Measurements from ENCODE around the gene PHF13. TPM values are rescaled to one million over a fixed set of nuclear protein-coding genes. Genes with fewer than 3 reads are reported as not detected.

The PHF13 gene
- polyA plus RNA-seq, 2 of the 4 experiments (the other 2 are of a cell fraction), result 4.3 to 10.4 TPM

DNA sequence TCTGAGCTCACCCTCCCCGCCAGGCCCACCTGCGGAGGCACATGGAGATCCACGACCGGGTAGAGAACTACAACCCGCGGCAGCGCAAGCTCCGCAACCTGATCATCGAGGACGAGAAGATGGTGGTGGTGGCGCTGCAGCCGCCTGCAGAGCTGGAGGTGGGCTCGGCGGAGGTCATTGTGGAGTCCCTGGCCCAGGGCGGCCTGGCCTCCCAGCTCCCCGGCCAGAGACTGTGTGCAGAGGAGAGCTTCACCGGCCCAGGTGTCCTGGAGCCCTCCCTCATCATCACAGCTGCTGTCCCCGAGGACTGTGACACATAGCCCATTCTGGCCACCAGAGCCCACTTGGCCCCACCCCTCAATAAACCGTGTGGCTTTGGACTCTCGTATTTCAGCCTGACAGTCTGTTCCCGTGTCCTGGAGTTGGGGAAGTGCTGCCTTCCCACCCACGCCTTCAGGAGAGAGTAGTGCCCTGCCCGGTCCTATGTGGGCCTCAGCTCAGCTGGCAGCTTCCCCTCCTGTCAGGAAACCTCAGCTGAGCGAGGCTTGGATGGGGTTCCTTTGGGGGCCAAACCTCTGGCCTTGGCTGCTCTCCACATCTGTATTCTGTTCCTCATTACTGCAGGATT lies 24.5 kb upstream of the PHF13 start:
- 92% methylated on average over 13 of the region's 24 CpGs for WGBS (ENCODE audit: missing lambda C conversion rate)
- no peak overlapping the region for H3K4me2 ChIP-seq
- no peak overlapping the region for H3K27ac ChIP-seq
- H3K4me3 ChIP-seq, result no peak overlapping the region
- CTCF ChIA-PET, result interaction anchor here (0.6 to 2.8 kb wide), 5 partner anchors 11 to 109 kb away, joined by 3 to 8 read pairs (median 3); partner anchors contain the start of genes NOL9 and TAS1R1
- H3K9me3 ChIP-seq, result no peaks in the 10 kb centered on the region
- ATAC-seq (no peak), DNase-seq (ENCODE audit: low read depth in 1 of 2, low spot score in 1 of 2) (no peak), FAIRE-seq (no peak)
- no peaks in the 10 kb centered on the region for H3K4me1 ChIP-seq
- TF ChIP-seq GATA3 (IDR thresholded peaks at IDR 0.05; ENCODE audit: borderline replicate concordance), result no peak
- no peak for TF ChIP-seq USF2 (IDR thresholded peaks at IDR 0.05)
- TF ChIP-seq KDM1A (IDR thresholded peaks at IDR 0.05; ENCODE audit: low read depth), result no peak
- no peak for TF ChIP-seq HOXA7 (CRISPR knock-in tag; IDR thresholded peaks at IDR 0.05)
- TF ChIP-seq E2F6 (IDR thresholded peaks at IDR 0.05; ENCODE audit: borderline replicate concordance, low read depth), result no peak
- TF ChIP-seq, protein P1, sequence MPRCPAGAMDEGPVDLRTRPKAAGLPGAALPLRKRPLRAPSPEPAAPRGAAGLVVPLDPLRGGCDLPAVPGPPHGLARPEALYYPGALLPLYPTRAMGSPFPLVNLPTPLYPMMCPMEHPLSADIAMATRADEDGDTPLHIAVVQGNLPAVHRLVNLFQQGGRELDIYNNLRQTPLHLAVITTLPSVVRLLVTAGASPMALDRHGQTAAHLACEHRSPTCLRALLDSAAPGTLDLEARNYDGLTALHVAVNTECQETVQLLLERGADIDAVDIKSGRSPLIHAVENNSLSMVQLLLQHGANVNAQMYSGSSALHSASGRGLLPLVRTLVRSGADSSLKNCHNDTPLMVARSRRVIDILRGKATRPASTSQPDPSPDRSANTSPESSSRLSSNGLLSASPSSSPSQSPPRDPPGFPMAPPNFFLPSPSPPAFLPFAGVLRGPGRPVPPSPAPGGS (IDR thresholded peaks at IDR 0.05), result no peak
- TF ChIP-seq EHMT2 (IDR thresholded peaks at IDR 0.05; ENCODE audit: low read depth), result no peak
- TF ChIP-seq SREBF2 (IDR thresholded peaks at IDR 0.05), result no peak
- no peak for TF ChIP-seq ZSCAN20 (CRISPR knock-in tag; IDR thresholded peaks at IDR 0.05)
- no peak for TF ChIP-seq MAFK (IDR thresholded peaks at IDR 0.05; ENCODE audit: partially characterized antibody)
- TF ChIP-seq SMC3 (IDR thresholded peaks at IDR 0.05), result no peak
- TF ChIP-seq RFX5 (IDR thresholded peaks at IDR 0.05), result no peak
- POLR2A ChIA-PET, result interaction anchor here (1.6 kb wide), 1 partner anchor 9 kb away, joined by 5 read pairs; the partner anchor contains the start of gene ZBTB48

DNA sequence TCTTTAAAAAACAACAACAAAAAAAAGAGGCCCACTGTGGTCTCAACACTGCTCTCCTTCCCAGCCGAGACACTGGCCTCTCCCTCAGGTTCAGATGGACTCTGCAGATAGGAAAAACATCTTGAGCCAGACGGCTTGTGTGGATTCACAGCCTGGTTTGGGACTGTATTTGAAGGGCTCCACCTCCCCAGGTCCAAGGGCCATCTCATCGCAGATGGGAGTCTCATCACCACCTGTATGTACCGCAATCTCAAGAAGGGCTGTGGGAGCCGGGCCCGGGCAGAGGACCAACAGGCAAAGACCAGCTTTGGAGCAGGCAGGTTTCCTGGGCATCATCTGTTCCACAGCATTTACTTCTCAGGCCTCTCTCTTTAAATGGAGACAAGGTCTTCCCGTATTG lies 23.5 kb upstream of the PHF13 start:
- Histone ChIP-seq H3K4me3 (no peak overlapping the region), H3K27ac (no peak overlapping the region), H3K4me2 (no peak overlapping the region), H3K9me3 (no peaks in the 10 kb centered on the region), H3K4me1 (no peaks in the 10 kb centered on the region)
- POLR2A ChIA-PET, result interaction anchor here (1.6 kb wide), 1 partner anchor 10 kb away, joined by 5 read pairs; the partner anchor contains the start of gene ZBTB48
- ATAC-seq (no peak), DNase-seq (ENCODE audit: low read depth in 1 of 2, low spot score in 1 of 2) (no peak), FAIRE-seq (no peak)
- TF ChIP-seq RFX5 (IDR thresholded peaks at IDR 0.05) (no peak), NPAS2 (CRISPR knock-in tag; IDR thresholded peaks at IDR 0.05; ENCODE audit: borderline replicate concordance) (no peak), HOXB5 (CRISPR knock-in tag; IDR thresholded peaks at IDR 0.05) (no peak)
- TF ChIP-seq, protein P2, sequence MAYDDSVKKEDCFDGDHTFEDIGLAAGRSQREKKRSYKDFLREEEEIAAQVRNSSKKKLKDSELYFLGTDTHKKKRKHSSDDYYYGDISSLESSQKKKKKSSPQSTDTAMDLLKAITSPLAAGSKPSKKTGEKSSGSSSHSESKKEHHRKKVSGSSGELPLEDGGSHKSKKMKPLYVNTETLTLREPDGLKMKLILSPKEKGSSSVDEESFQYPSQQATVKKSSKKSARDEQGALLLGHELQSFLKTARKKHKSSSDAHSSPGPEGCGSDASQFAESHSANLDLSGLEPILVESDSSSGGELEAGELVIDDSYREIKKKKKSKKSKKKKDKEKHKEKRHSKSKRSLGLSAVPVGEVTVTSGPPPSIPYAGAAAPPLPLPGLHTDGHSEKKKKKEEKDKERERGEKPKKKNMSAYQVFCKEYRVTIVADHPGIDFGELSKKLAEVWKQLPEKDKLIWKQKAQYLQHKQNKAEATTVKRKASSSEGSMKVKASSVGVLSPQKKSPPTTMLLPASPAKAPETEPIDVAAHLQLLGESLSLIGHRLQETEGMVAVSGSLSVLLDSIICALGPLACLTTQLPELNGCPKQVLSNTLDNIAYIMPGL (CRISPR knock-in tag; IDR thresholded peaks at IDR 0.05; ENCODE audit: borderline replicate concordance), result no peak
- WGBS (ENCODE audit: missing lambda C conversion rate), result 84% methylated on average over 6 of the region's 7 CpGs
- CTCF ChIA-PET, result interaction anchor here (1.0 to 2.8 kb wide), 3 partner anchors 35 to 100 kb away, joined by 3 to 8 read pairs (median 3); partner anchors contain the start of genes NOL9 and TAS1R1

DNA sequence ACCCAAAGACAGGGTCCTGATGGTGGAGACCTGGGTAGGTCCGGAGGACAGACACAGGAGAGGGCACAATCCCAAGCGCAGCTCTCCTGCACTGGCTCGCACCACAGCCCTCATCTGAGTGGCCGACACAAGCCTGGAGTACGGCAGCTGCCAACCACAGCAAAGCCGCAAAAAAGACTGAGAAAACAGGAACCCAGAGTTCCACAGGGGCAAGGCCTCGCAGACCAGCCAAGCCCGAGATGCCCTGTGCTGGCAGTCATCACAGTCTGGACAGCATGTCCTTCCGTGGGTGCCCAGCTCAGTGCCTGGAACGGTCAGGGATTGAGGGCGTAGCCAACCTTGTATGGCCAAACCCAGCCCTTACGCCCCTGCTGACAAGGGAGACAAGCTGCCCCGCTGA lies 22.3 kb upstream of the PHF13 start:
- no peak overlapping the region for H3K27ac ChIP-seq
- H3K4me1 ChIP-seq, result no peaks in the 10 kb centered on the region
- H3K4me2 ChIP-seq, result no peak overlapping the region
- WGBS (ENCODE audit: missing lambda C conversion rate), result 95% methylated on average over 12 of the region's 13 CpGs
- FAIRE-seq (no peak), ATAC-seq (no peak), DNase-seq (ENCODE audit: low read depth in 1 of 2, low spot score in 1 of 2) (no peak)
- ChIA-PET POLR2A (no interaction called here), CTCF (interaction anchor here (1.3 to 2.8 kb wide), 2 partner anchors 11 to 36 kb away, joined by 3 to 8 read pairs; partner anchors contain the start of genes NOL9 and TAS1R1)
- no peak overlapping the region for H3K4me3 ChIP-seq
- no peak for TF ChIP-seq TP53 (CRISPR knock-in tag; IDR thresholded peaks at IDR 0.05)
- no peak for TF ChIP-seq HOXB5 (CRISPR knock-in tag; IDR thresholded peaks at IDR 0.05)
- TF ChIP-seq, protein P2 (CRISPR knock-in tag; IDR thresholded peaks at IDR 0.05; ENCODE audit: borderline replicate concordance), result no peak
- TF ChIP-seq USF2 (IDR thresholded peaks at IDR 0.05), result no peak
- TF ChIP-seq HDAC2 (IDR thresholded peaks at IDR 0.05), result no peak
- TF ChIP-seq JUNB (IDR thresholded peaks at IDR 0.05), result no peak
- no peak for TF ChIP-seq EHF (CRISPR knock-in tag; IDR thresholded peaks at IDR 0.05)
- no peak for TF ChIP-seq SMC3 (IDR thresholded peaks at IDR 0.05)
- TF ChIP-seq HOXA7 (CRISPR knock-in tag; IDR thresholded peaks at IDR 0.05), result no peak
- TF ChIP-seq CBX2 (IDR thresholded peaks at IDR 0.05; ENCODE audit: borderline replicate concordance, low read depth), result no peak
- no peaks in the 10 kb centered on the region for H3K9me3 ChIP-seq

All from A549 (cell line).